ENCODE results near the gene THADA.

Gene THADA

GRCh38 chr2:43220229-43220751, 375.5 kb downstream of the THADA start:
- Histone ChIP-seq H3K27me3 (ENCODE audit: insufficient read depth, low read depth, severe bottlenecking) (no peaks in the 10 kb centered on the region), H3K4me3 (ENCODE audit: low read depth, low read length) (peak overlapping the region; percentile 48), H3K36me3 (peaks cover 25% of the 10 kb centered on the region), H3K27ac (peak overlapping the region; percentile 69), H3K9me3 (ENCODE audit: severe bottlenecking) (no peaks in the 10 kb centered on the region)
- DNase-seq, result no peak
- no peak for TF ChIP-seq CTCF (IDR thresholded peaks at IDR 0.05; ENCODE audit: low read depth, low read length)

- peaks cover 20% of the 10 kb centered on the region for H3K36me3 ChIP-seq
- no peaks in the 10 kb centered on the region for H3K9me3 ChIP-seq (ENCODE audit: severe bottlenecking)
- no peaks in the 10 kb centered on the region for H3K27me3 ChIP-seq (ENCODE audit: insufficient read depth, low read depth, severe bottlenecking)
- peak overlapping the region; percentile 69 for H3K27ac ChIP-seq
- DNase-seq, result peak; percentile 86
- no peak for TF ChIP-seq CTCF (IDR thresholded peaks at IDR 0.05; ENCODE audit: low read depth, low read length)
- peak overlapping the region; percentile 48 for H3K4me3 ChIP-seq (ENCODE audit: low read depth, low read length)
These were observed 376.2 kb downstream of the THADA start for GRCh38 chr2:43219383-43220228.

- Histone ChIP-seq H3K27ac (peak overlapping the region; percentile 69), H3K27me3 (ENCODE audit: insufficient read depth, low read depth, severe bottlenecking) (no peaks in the 10 kb centered on the region), H3K36me3 (peaks cover 17% of the 10 kb centered on the region), H3K9me3 (ENCODE audit: severe bottlenecking) (no peaks in the 10 kb centered on the region), H3K4me3 (ENCODE audit: low read depth, low read length) (no peak overlapping the region)
- no peak for DNase-seq
- TF ChIP-seq CTCF (IDR thresholded peaks at IDR 0.05; ENCODE audit: low read depth, low read length), result no peak
These were observed 377.0 kb downstream of the THADA start for GRCh38 chr2:43218702-43219382.

- Histone ChIP-seq H3K36me3 (peaks cover 12% of the 10 kb centered on the region), H3K4me3 (ENCODE audit: low read depth, low read length) (no peak overlapping the region), H3K27me3 (ENCODE audit: insufficient read depth, low read depth, severe bottlenecking) (no peaks in the 10 kb centered on the region), H3K9me3 (ENCODE audit: severe bottlenecking) (no peaks in the 10 kb centered on the region), H3K27ac (no peak overlapping the region)
- TF ChIP-seq CTCF (IDR thresholded peaks at IDR 0.05; ENCODE audit: low read depth, low read length), result no peak
- no peak for DNase-seq
These were observed 377.6 kb downstream of the THADA start for GRCh38 chr2:43218155-43218701.

- Histone ChIP-seq H3K36me3 (peaks cover 4% of the 10 kb centered on the region), H3K9me3 (ENCODE audit: severe bottlenecking) (no peaks in the 10 kb centered on the region), H3K27me3 (ENCODE audit: insufficient read depth, low read depth, severe bottlenecking) (no peaks in the 10 kb centered on the region), H3K4me3 (ENCODE audit: low read depth, low read length) (no peak overlapping the region), H3K27ac (no peak overlapping the region)
- no peak for DNase-seq
- TF ChIP-seq CTCF (IDR thresholded peaks at IDR 0.05; ENCODE audit: low read depth, low read length), result no peak
These were observed 378.3 kb downstream of the THADA start for GRCh38 chr2:43217228-43218154.

Measured in WERI-Rb-1 (cell line).